AML-193 (cell line): ENCODE results near the gene CRB2.

Experiments used
- DNase-seq, 2 experiments: peaks; one replicate each; lab custom pipeline; 2025; lab: John Stamatoyannopoulos, UW

CRB2 gene

GRCh38 chr9:123402981-123403509 lies 47.0 kb downstream of the CRB2 start:
- no peak for DNase-seq

GRCh38 chr9:123406016-123406415 lies 50.0 kb downstream of the CRB2 start:
- DNase-seq: no peak

- no peak for DNase-seq
Observed at GRCh38 chr9:123406691-123407216, 50.8 kb downstream of the CRB2 start.

GRCh38 chr9:123407217-123407851 lies 51.3 kb downstream of the CRB2 start:
- no peak for DNase-seq

- no peak for DNase-seq
Observed at GRCh38 chr9:123408313-123409262, 52.6 kb downstream of the CRB2 start.

GRCh38 chr9:123410281-123410910 lies 54.4 kb downstream of the CRB2 start:
- DNase-seq: no peak

GRCh38 chr9:123411191-123411590 lies 55.2 kb downstream of the CRB2 start:
- no peak for DNase-seq

- no peak for DNase-seq
Observed at GRCh38 chr9:123411636-123412035, 55.6 kb downstream of the CRB2 start.

GRCh38 chr9:123412171-123412820 lies 56.3 kb downstream of the CRB2 start:
- DNase-seq: no peak

- no peak for DNase-seq
Observed at GRCh38 chr9:123414204-123414603, 58.2 kb downstream of the CRB2 start.

- no peak for DNase-seq
Observed at GRCh38 chr9:123414936-123415930, 59.2 kb downstream of the CRB2 start.

GRCh38 chr9:123416176-123416575 lies 60.2 kb downstream of the CRB2 start:
- DNase-seq: no peak

- DNase-seq: no peak
Observed at GRCh38 chr9:123417289-123418051, 61.5 kb downstream of the CRB2 start.

GRCh38 chr9:123418052-123418430 lies 62.0 kb downstream of the CRB2 start:
- no peak for DNase-seq

- DNase-seq: no peak
Observed at GRCh38 chr9:123418506-123418905, 62.5 kb downstream of the CRB2 start.

- DNase-seq: no peak
Observed at GRCh38 chr9:123419091-123419490, 63.1 kb downstream of the CRB2 start.

- DNase-seq: no peak
Observed at GRCh38 chr9:123419721-123420591, 64.0 kb downstream of the CRB2 start.

- no peak for DNase-seq
Observed at GRCh38 chr9:123420592-123421111, 64.7 kb downstream of the CRB2 start.

- no peak for DNase-seq
Observed at GRCh38 chr9:123421186-123421585, 65.2 kb downstream of the CRB2 start.
